Activated CD4-positive, CD25-positive, alpha-beta regulatory T cell treated with anti-CD3 and anti-CD28 coated beads, Interleukin-2, amount 50 U/mL, for 72 hours (primary cell): ENCODE data around the gene MACROD2.

ENCODE experiments used
- DNase-seq: peaks from one replicate; pipeline ENCODE4 v3.0.0; 2021

Gene MACROD2

GRCh38 chr20:15917283-15917682, 1922.0 kb downstream of the MACROD2 start:
- DNase-seq = no peak

GRCh38 chr20:15918631-15919030, 1923.3 kb downstream of the MACROD2 start:
- DNase-seq = no peak

GRCh38 chr20:15919118-15919517, 1923.8 kb downstream of the MACROD2 start:
- no peak for DNase-seq

- no peak for DNase-seq
These were observed 1926.6 kb downstream of the MACROD2 start for GRCh38 chr20:15921930-15922329.

- DNase-seq = no peak
These were observed 1927.2 kb downstream of the MACROD2 start for GRCh38 chr20:15922556-15922955.

- no peak for DNase-seq
These were observed 1927.9 kb downstream of the MACROD2 start for GRCh38 chr20:15923030-15923776.

GRCh38 chr20:15924556-15924955, 1929.2 kb downstream of the MACROD2 start:
- no peak for DNase-seq

GRCh38 chr20:15925376-15925775, 1930.1 kb downstream of the MACROD2 start:
- DNase-seq = no peak

- DNase-seq = no peak
These were observed 1932.8 kb downstream of the MACROD2 start for GRCh38 chr20:15927893-15928650.

GRCh38 chr20:15928946-15929345, 1933.6 kb downstream of the MACROD2 start:
- DNase-seq = no peak

- DNase-seq = no peak
These were observed 1935.3 kb downstream of the MACROD2 start for GRCh38 chr20:15930311-15931305.

- no peak for DNase-seq
These were observed 1936.6 kb downstream of the MACROD2 start for GRCh38 chr20:15931897-15932296.

- DNase-seq = no peak
These were observed 1941.9 kb downstream of the MACROD2 start for GRCh38 chr20:15937179-15937578.

GRCh38 chr20:15938847-15939246, 1943.5 kb downstream of the MACROD2 start:
- DNase-seq = no peak

GRCh38 chr20:15940127-15940526, 1944.8 kb downstream of the MACROD2 start:
- no peak for DNase-seq

- no peak for DNase-seq
These were observed 1946.8 kb downstream of the MACROD2 start for GRCh38 chr20:15942130-15942529.

- DNase-seq = no peak
These were observed 1950.0 kb downstream of the MACROD2 start for GRCh38 chr20:15945289-15945688.

GRCh38 chr20:15949391-15949790, 1954.1 kb downstream of the MACROD2 start:
- DNase-seq = no peak

GRCh38 chr20:15951658-15952057, 1956.3 kb downstream of the MACROD2 start:
- DNase-seq = no peak

- DNase-seq = no peak
These were observed 1962.8 kb downstream of the MACROD2 start for GRCh38 chr20:15958142-15958541.

GRCh38 chr20:15965165-15965564, 1969.8 kb downstream of the MACROD2 start:
- DNase-seq = no peak

GRCh38 chr20:15967334-15967733, 1972.0 kb downstream of the MACROD2 start:
- no peak for DNase-seq
